ENCODE measurements around the gene SNRPD3.
"Not testable (repeated sequence)": the region's sequence is repeated elsewhere in the genome, so short reads cannot be mapped to it uniquely, and the experiment has no call there.

Gene SNRPD3

DNA sequence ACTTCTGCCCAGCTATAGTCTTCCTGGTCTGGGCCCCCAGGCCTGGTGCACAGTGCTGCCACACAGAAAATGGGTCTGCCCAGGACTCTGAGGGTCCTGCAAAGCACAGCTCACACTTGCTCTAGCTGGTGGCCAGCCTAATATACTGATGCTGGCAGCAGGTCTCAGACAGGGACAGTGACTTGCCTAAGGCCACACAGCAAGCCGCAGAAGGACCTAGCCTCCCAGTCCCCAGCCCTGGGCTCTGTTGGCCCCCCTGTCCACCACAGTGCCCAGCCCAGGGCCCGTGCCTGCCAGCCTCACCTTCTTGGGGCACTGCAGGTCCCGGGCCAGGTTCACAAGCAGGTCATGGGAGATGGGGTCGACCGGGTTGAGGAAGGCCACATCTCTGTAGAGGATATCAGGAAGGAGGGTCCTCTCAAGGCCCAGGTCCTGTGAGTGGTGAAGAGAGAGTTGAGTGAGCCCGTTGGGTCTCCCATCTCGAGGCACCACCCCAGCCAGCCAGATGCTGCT is 33.8 kb downstream of the SNRPD3 start:
- H3K27me3 ChIP-seq (replicated peaks; ENCODE audit: control insufficient read depth, insufficient read depth, low read length, poor library complexity, severe bottlenecking): no peaks in the 10 kb centered on the region
- no peak overlapping the region for H3K4me3 ChIP-seq (ENCODE audit: insufficient read depth, low read depth, low read length, poor library complexity, severe bottlenecking)
- no peaks in the 10 kb centered on the region for H3K9me3 ChIP-seq (ENCODE audit: control insufficient read depth, low read length)
- H3K4me1 ChIP-seq (ENCODE audit: control insufficient read depth, insufficient read depth, low read length, poor library complexity, severe bottlenecking): peaks cover 8% of the 10 kb centered on the region
- no peak for DNase-seq
- H3K27ac ChIP-seq (ENCODE audit: insufficient read depth, low read length, poor library complexity, severe bottlenecking): no peak overlapping the region
- no peaks in the 10 kb centered on the region for H3K36me3 ChIP-seq (ENCODE audit: control insufficient read depth, insufficient read depth, low read length)

DNA sequence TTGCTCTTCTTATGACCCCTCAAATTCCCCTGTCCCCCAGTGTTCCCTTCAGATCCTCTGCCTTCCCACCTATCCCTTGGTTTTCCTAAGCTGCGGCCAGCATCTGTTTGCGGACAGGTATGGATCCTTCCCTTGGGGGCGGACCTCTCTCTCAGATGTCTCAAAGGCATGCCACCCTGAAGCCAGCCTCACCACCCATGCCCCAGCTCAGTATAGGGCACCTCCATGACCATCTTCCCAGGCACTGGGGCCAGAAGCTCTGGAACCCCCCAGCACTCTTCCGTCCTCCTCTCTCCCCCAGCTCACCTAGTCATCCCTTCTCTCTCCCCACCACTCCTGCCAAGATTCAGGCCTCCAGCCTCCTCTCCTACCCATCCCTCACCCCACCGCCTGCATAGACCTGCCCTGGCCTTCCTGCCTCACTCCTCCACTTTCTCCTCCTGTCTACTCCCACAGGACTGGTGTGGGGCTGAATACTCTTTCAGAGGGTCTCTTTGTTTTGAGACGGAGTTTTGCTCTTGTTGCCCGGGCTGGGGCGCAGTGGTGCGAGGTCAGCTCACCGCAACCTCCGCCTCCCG is 34.9 kb downstream of the SNRPD3 start:
- H3K27ac ChIP-seq (ENCODE audit: insufficient read depth, low read length, poor library complexity, severe bottlenecking): no peak overlapping the region
- DNase-seq: no peak
- no peaks in the 10 kb centered on the region for H3K36me3 ChIP-seq (ENCODE audit: control insufficient read depth, insufficient read depth, low read length)
- no peaks in the 10 kb centered on the region for H3K9me3 ChIP-seq (ENCODE audit: control insufficient read depth, low read length)
- no peaks in the 10 kb centered on the region for H3K27me3 ChIP-seq (replicated peaks; ENCODE audit: control insufficient read depth, insufficient read depth, low read length, poor library complexity, severe bottlenecking)
- peaks cover 8% of the 10 kb centered on the region for H3K4me1 ChIP-seq (ENCODE audit: control insufficient read depth, insufficient read depth, low read length, poor library complexity, severe bottlenecking)
- H3K4me3 ChIP-seq (ENCODE audit: insufficient read depth, low read depth, low read length, poor library complexity, severe bottlenecking): no peak overlapping the region

DNA sequence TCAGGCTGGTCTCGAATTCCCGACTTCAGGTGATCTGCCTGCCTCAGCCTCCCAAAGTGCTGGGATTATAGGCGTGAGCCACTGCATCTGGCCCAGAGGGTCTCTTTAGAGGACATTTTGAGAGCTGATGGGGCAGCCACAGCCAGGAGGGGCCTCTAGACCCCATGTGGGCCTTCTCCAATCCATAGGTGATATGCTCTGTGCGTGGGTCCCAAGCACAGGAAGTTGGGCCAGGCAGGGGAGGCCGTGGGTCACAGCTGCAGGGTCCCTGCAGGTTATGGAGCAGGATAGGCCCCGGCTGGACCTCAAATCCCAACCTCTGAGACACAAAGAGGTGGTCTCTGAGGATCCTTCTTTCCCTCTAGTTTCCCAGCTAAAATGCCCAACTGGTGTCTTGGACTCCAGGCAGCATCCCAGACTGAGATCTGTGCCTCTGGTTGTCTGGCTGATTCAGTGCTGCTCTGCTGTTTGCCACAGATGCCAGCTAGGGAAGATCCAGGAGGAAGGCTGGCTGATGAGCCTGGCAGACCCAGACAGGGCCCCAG is 35.6 kb downstream of the SNRPD3 start:
- H3K27ac ChIP-seq (ENCODE audit: insufficient read depth, low read length, poor library complexity, severe bottlenecking): no peak overlapping the region
- no peak overlapping the region for H3K4me3 ChIP-seq (ENCODE audit: insufficient read depth, low read depth, low read length, poor library complexity, severe bottlenecking)
- no peaks in the 10 kb centered on the region for H3K27me3 ChIP-seq (replicated peaks; ENCODE audit: control insufficient read depth, insufficient read depth, low read length, poor library complexity, severe bottlenecking)
- H3K36me3 ChIP-seq (ENCODE audit: control insufficient read depth, insufficient read depth, low read length): no peaks in the 10 kb centered on the region
- no peak for DNase-seq
- H3K4me1 ChIP-seq (ENCODE audit: control insufficient read depth, insufficient read depth, low read length, poor library complexity, severe bottlenecking): peaks cover 8% of the 10 kb centered on the region
- no peaks in the 10 kb centered on the region for H3K9me3 ChIP-seq (ENCODE audit: control insufficient read depth, low read length)

DNA sequence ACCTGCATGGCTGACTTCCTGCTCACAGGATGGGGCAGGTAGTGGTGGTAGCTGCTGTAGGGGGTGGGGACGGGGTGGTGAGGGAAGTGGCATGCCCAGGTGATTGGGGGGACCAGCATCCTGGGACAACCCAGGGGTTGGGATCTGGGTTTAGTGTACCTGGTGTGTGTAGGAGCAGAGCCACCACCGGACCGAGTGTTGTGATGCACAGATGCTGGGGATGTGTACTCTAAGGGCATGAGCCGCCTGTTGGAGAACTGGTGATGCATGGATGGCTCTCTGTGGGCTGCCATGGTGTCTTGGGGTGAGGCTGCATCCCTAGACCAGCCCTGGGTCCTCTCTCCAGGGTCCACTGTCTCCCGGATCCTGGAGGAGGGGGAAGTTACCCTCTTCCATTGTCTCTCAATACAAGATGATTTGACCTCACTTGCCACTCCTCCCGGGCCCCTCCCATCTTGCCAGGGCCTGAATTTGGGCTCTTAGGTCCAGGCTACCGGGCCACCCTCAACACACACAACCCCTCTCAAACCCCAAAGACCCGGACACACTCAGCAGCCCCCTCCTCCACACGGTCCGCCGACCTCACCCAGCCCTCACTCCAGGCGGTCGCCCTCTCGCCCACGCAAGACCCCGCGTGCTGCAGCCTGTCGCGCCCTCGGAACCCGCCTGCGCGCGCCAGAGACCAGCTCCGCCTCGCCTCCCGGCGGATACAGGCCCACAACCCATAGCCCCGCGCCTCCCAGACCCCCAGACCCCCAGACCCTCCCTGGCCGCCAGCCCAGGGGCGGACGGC is 36.5 kb downstream of the SNRPD3 start:
- no peak for DNase-seq
- H3K27ac ChIP-seq (ENCODE audit: insufficient read depth, low read length, poor library complexity, severe bottlenecking): no peak overlapping the region

DNA sequence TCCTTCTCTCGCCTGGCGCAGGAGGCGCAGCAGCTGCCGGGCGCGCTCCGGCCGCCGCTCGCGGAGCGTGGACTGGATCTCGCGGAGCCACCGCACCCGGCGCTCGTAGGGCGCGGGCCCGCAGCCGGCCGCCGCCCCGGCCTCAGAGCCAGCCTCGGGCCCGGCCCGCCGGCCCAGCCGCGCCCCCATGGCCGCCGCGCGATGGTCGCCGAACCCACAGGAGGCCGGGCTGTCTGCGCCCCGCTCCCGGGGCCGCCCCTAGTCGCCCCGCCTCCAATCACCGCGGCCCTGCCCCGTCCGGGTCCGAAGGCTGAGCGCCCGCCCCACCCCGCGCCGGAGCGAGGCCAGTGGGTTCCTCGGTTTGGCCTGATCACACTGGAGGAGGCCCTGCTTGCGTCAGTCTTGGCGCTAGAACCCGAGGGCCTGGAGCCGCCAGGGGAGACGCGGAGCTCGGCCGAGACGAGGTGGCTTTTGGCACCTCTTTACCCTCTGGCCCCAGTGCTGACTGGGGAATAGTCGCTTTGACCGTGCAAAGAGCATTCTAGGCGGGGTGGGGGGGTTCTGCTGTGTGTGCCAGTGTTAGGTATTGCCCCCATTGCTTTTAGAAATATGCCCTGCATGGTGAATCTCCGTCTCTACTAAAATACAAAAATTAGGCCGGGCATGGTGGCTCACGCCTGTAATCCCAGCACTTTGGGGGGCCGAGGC is 37.2 kb downstream of the SNRPD3 start, which contains the start of gene LRRC75B:
LRRC75B (minus strand) TSS at position 223 of the 708 bp plus-strand sequence; CDS start at position 189, 34 bp downstream.
- Histone ChIP-seq H3K27me3 (replicated peaks; ENCODE audit: control insufficient read depth, insufficient read depth, low read length, poor library complexity, severe bottlenecking) (no peaks in the 10 kb centered on the region), H3K36me3 (ENCODE audit: control insufficient read depth, insufficient read depth, low read length) (no peaks in the 10 kb centered on the region), H3K4me1 (ENCODE audit: control insufficient read depth, insufficient read depth, low read length, poor library complexity, severe bottlenecking) (peaks cover 8% of the 10 kb centered on the region), H3K4me3 (ENCODE audit: insufficient read depth, low read depth, low read length, poor library complexity, severe bottlenecking) (peak within 1 kb of the TSS; percentile 57), H3K9me3 (ENCODE audit: control insufficient read depth, low read length) (no peaks in the 10 kb centered on the region), H3K27ac (ENCODE audit: insufficient read depth, low read length, poor library complexity, severe bottlenecking) (no peak within 1 kb of the TSS)
- DNase-seq: no peak

More for the DNA sequence above, 36.5 kb downstream of the SNRPD3 start:
- no peaks in the 10 kb centered on the region for H3K36me3 ChIP-seq (ENCODE audit: control insufficient read depth, insufficient read depth, low read length)
- peaks cover 8% of the 10 kb centered on the region for H3K4me1 ChIP-seq (ENCODE audit: control insufficient read depth, insufficient read depth, low read length, poor library complexity, severe bottlenecking)
- no peaks in the 10 kb centered on the region for H3K27me3 ChIP-seq (replicated peaks; ENCODE audit: control insufficient read depth, insufficient read depth, low read length, poor library complexity, severe bottlenecking)
- H3K9me3 ChIP-seq (ENCODE audit: control insufficient read depth, low read length): no peaks in the 10 kb centered on the region
- peak overlapping the region; percentile 57 for H3K4me3 ChIP-seq (ENCODE audit: insufficient read depth, low read depth, low read length, poor library complexity, severe bottlenecking)

DNA sequence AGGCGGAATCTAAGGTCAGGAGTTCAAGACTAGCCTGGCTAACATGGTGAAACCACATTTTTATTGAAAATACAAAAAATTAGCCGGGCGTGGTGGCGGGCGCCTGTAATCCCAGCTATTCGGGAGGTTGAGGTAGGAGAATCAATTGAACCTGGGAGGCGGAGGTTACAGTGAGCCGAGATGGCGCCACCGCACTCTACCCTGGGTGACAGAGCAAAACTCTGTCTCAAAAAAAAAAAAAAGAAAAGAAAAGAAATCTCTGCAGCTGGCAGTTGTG is 37.7 kb downstream of the SNRPD3 start:
- not testable (repeated sequence) for DNase-seq; H3K4me1 ChIP-seq (ENCODE audit: control insufficient read depth, insufficient read depth, low read length, poor library complexity, severe bottlenecking); H3K27me3 ChIP-seq (replicated peaks; ENCODE audit: control insufficient read depth, insufficient read depth, low read length, poor library complexity, severe bottlenecking); H3K9me3 ChIP-seq (ENCODE audit: control insufficient read depth, low read length); H3K36me3 ChIP-seq (ENCODE audit: control insufficient read depth, insufficient read depth, low read length); H3K4me3 ChIP-seq (ENCODE audit: insufficient read depth, low read depth, low read length, poor library complexity, severe bottlenecking); H3K27ac ChIP-seq (ENCODE audit: insufficient read depth, low read length, poor library complexity, severe bottlenecking)

DNA sequence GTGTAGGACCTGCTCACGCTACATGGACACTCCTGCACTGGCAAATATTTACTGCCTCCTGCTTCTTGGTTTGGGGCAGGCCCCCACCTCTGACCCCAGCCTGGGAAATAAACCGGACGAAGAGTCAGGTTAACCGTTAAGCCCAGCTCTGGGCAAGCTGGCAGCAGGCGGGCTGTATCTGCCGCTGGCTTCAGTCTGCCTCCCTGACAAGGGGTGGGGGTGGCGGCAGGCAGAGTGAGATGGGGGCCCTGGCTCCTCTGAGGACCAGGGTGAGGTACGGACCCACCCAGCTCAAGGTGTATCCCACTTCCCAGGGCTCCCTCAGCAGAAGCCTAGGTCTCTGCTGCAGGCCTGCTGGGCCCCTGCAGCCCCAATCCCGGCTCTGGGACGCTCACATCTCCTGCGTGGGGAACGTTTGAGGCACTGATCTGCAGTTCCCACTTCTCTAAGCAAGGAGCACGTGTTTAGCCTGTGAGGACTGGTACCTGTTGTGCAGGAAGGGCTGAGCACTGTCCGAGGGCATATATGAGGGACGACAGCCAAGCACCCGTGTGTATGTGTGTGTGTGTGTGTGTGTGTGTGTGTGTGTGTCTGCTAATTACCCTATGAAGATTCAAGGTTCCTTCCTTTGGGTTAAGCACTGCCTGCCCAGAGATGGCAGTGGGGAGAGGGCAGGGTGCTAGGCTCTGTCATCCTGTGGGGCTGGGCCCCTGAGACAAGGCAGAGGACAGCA is 38.2 kb downstream of the SNRPD3 start:
- Histone ChIP-seq H3K27me3 (replicated peaks; ENCODE audit: control insufficient read depth, insufficient read depth, low read length, poor library complexity, severe bottlenecking) (no peaks in the 10 kb centered on the region), H3K36me3 (ENCODE audit: control insufficient read depth, insufficient read depth, low read length) (no peaks in the 10 kb centered on the region), H3K9me3 (ENCODE audit: control insufficient read depth, low read length) (no peaks in the 10 kb centered on the region), H3K27ac (ENCODE audit: insufficient read depth, low read length, poor library complexity, severe bottlenecking) (no peak overlapping the region), H3K4me3 (ENCODE audit: insufficient read depth, low read depth, low read length, poor library complexity, severe bottlenecking) (no peak overlapping the region), H3K4me1 (ENCODE audit: control insufficient read depth, insufficient read depth, low read length, poor library complexity, severe bottlenecking) (peaks cover 8% of the 10 kb centered on the region)
- DNase-seq: no peak

DNA sequence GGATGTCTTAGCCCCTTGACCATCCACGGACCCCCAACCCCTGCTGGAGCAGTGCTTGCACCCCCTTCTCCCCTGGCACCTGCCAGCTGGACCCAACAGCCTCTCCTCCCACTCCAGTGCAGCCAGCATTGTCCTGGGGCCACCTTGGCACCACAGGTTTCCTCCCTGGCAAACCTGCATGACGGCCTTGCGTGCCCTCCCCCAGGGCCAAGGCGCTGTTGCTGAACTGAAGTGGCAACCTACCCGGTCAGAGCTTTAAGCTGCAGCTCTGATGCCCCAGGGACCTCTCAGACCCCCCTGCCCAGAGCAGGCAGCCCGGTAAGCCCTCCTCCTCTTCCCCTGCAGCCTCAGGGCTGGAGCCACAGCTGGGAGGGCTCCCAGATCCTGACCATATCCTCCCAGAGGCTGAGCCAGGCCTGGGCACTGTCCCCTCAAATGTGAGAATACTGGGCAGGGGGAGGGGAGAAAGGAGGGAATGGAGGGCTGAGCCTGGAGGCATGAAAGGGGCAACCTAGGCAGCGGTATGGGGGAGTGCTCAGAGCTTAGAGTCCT is 38.8 kb downstream of the SNRPD3 start:
- no peak overlapping the region for H3K4me3 ChIP-seq (ENCODE audit: insufficient read depth, low read depth, low read length, poor library complexity, severe bottlenecking)
- no peak overlapping the region for H3K27ac ChIP-seq (ENCODE audit: insufficient read depth, low read length, poor library complexity, severe bottlenecking)
- H3K4me1 ChIP-seq (ENCODE audit: control insufficient read depth, insufficient read depth, low read length, poor library complexity, severe bottlenecking): peaks cover 8% of the 10 kb centered on the region
- no peaks in the 10 kb centered on the region for H3K36me3 ChIP-seq (ENCODE audit: control insufficient read depth, insufficient read depth, low read length)
- no peaks in the 10 kb centered on the region for H3K27me3 ChIP-seq (replicated peaks; ENCODE audit: control insufficient read depth, insufficient read depth, low read length, poor library complexity, severe bottlenecking)
- DNase-seq: no peak
- no peaks in the 10 kb centered on the region for H3K9me3 ChIP-seq (ENCODE audit: control insufficient read depth, low read length)

DNA sequence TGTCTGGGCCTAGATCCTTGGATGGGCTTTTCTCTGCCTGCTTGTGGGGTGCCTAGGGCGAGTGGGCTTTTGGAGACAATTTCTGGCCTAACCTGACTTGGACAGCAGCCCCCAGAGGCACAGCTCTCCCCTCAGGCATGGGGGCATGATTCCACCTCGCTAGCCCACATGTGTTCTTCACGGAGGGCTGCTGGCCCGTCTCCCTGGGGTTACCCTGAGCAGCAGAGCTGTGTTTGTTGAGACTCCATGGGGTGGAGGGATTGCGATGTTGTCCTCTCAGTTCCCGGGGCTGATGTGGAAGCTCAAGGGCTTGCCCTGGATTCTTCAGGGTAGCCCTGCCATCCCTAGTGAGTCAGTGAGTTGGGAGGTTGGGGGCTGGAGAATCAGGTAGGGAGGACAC is 39.4 kb downstream of the SNRPD3 start:
- DNase-seq: no peak

More for the DNA sequence above, 39.4 kb downstream of the SNRPD3 start:
- Histone ChIP-seq H3K36me3 (ENCODE audit: control insufficient read depth, insufficient read depth, low read length) (no peaks in the 10 kb centered on the region), H3K27ac (ENCODE audit: insufficient read depth, low read length, poor library complexity, severe bottlenecking) (no peak overlapping the region), H3K27me3 (replicated peaks; ENCODE audit: control insufficient read depth, insufficient read depth, low read length, poor library complexity, severe bottlenecking) (no peaks in the 10 kb centered on the region), H3K9me3 (ENCODE audit: control insufficient read depth, low read length) (no peaks in the 10 kb centered on the region), H3K4me3 (ENCODE audit: insufficient read depth, low read depth, low read length, poor library complexity, severe bottlenecking) (no peak overlapping the region), H3K4me1 (ENCODE audit: control insufficient read depth, insufficient read depth, low read length, poor library complexity, severe bottlenecking) (peaks cover 8% of the 10 kb centered on the region)

Data from effector memory CD4-positive, alpha-beta T cell (primary cell).